H1 (cell line): ENCODE measurements around the gene OR2H1. TPM values are rescaled to one million over a fixed set of nuclear protein-coding genes. Genes with fewer than 3 reads are reported as not detected.

Source experiments
- CTCF ChIA-PET: fragments of 300-600 bp; sonication (Branson Sonifier 250); formaldehyde crosslinking; loops from one replicate; lab custom pipeline; 2021; ENCODE audit not compliant: partially characterized antibody; lab: Charles Lee
- POLR2A ChIA-PET: fragments of 300-600 bp; sonication (Branson Sonifier 250); formaldehyde crosslinking; loops from one replicate; lab custom pipeline; 2021; ENCODE audit warnings: inconsistent platforms; ENCODE audit not compliant: partially characterized antibody; lab: Charles Lee
- DNase-seq, 2 experiments: peaks; one replicate each; pipeline versions ENCODE4 v3.0.0 to v3.0.0-alpha.2; 2010 to 2022; ENCODE audit warnings: low spot score in 2 of 2, low read depth in 1 of 2, mixed read lengths in 1 of 2
- FAIRE-seq: peaks from 2 replicates; lab custom pipeline; 2011; peaks lifted over from hg19 to GRCh38; lab: Jason Lieb, UNC
- H2AFZ ChIP-seq: 2 replicates; pipeline ENCODE4 v1.8.1; 2012; ENCODE audit warnings: low read length, inconsistent platforms
- H2AK5ac ChIP-seq: 2 replicates; pipeline ENCODE4 v1.6.1; 2013; ENCODE audit warnings: low read depth, low read length
- H2BK120ac ChIP-seq: replicated peaks from 2 replicates; pipeline ENCODE3; 2013; ENCODE audit warnings: low read depth, low read length, inconsistent platforms
- H2BK12ac ChIP-seq: 2 replicates; pipeline ENCODE4 v1.6.1; 2013; ENCODE audit warnings: low read depth, low read length
- H2BK15ac ChIP-seq: 2 replicates; pipeline ENCODE4 v1.6.1; 2013; ENCODE audit warnings: low read length
- H2BK20ac ChIP-seq: 2 replicates; pipeline ENCODE4 v1.6.1; 2013; ENCODE audit warnings: low read length
- H2BK5ac ChIP-seq: 2 replicates; pipeline ENCODE4 v1.6.1; 2013; ENCODE audit warnings: low read depth, low read length
- H3K14ac ChIP-seq: 2 replicates; pipeline ENCODE4 v1.6.1; 2013; ENCODE audit warnings: inconsistent platforms; ENCODE audit not compliant: insufficient read length
- H3K18ac ChIP-seq: 2 replicates; pipeline ENCODE4 v1.6.1; 2013; ENCODE audit warnings: low read length; ENCODE audit errors: extremely low read depth
- H3K23ac ChIP-seq: 2 replicates; pipeline ENCODE4 v1.6.1; 2013; ENCODE audit warnings: inconsistent platforms; ENCODE audit not compliant: insufficient read length
- H3K23me2 ChIP-seq: 2 replicates; pipeline ENCODE4 v1.6.1; 2013; ENCODE audit warnings: low read depth, low read length
- H3K27ac ChIP-seq: 2 replicates; pipeline ENCODE4 v1.6.1; 2011; ENCODE audit warnings: low read depth, low read length, inconsistent platforms
- H3K27me3 ChIP-seq, 4 experiments: replicated peaks in 1 of 4; 1 replicate in 1 of 4; 2 replicates in 3 of 4; pipeline versions ENCODE4 v1.6.1 to v1.8.1; 2011 to 2013; ENCODE audit warnings: low read length in 3 of 4, mild to moderate bottlenecking in 3 of 4, inconsistent platforms in 2 of 4, mixed read lengths in 2 of 4, moderate library complexity in 1 of 4; ENCODE audit not compliant: control insufficient read depth in 3 of 4, insufficient read depth in 3 of 4; ENCODE audit errors: extremely low read depth in 1 of 4
- H3K36me3 ChIP-seq, 4 experiments: 2 replicates each; pipeline versions ENCODE4 v1.6.1 to v1.8.1; 2011 to 2013; ENCODE audit warnings: mild to moderate bottlenecking in 4 of 4, low read length in 3 of 4, moderate library complexity in 2 of 4, control low read depth in 1 of 4, inconsistent platforms in 1 of 4; ENCODE audit not compliant: insufficient read depth in 4 of 4, control insufficient read depth in 2 of 4
- H3K4ac ChIP-seq: replicated peaks from 2 replicates; pipeline ENCODE3; 2013; ENCODE audit warnings: low read length, low read depth, mixed read lengths, inconsistent platforms; ENCODE audit not compliant: insufficient read length
- H3K4me1 ChIP-seq, 4 experiments: replicated peaks in 1 of 4; 1 replicate in 1 of 4; 2 replicates in 3 of 4; pipeline versions ENCODE4 v1.6.1 to v1.8.1; 2011 to 2013; ENCODE audit warnings: low read length in 3 of 4, inconsistent platforms in 2 of 4, mixed read lengths in 1 of 4; ENCODE audit not compliant: insufficient read depth in 4 of 4, control insufficient read depth in 3 of 4
- H3K4me2 ChIP-seq, 2 experiments: 2 replicates each; pipeline versions ENCODE4 v1.6.1 to v1.8.1; 2011 to 2013; ENCODE audit warnings: low read depth in 2 of 2, low read length in 2 of 2, control low read depth in 1 of 2, inconsistent platforms in 1 of 2, mild to moderate bottlenecking in 1 of 2; ENCODE audit not compliant: insufficient read depth in 1 of 2
- H3K4me3 ChIP-seq, 4 experiments: fragments of 200-600, 300-600 bp in 1 of 4; sonication (generic), shearing (Covaris generic), sonication (Bioruptor Twin) in 1 of 4; 2 replicates each; pipeline versions ENCODE4 v1.5.1 to v1.8.1; 2011 to 2016; ENCODE audit warnings: low read length in 4 of 4, low read depth in 3 of 4, control low read depth in 2 of 4, inconsistent platforms in 2 of 4, mild to moderate bottlenecking in 2 of 4, mixed read lengths in 1 of 4, moderate library complexity in 1 of 4; ENCODE audit not compliant: insufficient read depth in 2 of 4; ENCODE audit errors: extremely low read depth in 1 of 4
- H3K56ac ChIP-seq: replicated peaks from 2 replicates; pipeline ENCODE3; 2013; ENCODE audit warnings: low read depth, mild to moderate bottlenecking, mixed read lengths, low read length, inconsistent platforms; ENCODE audit not compliant: insufficient read length
- H3K79me1 ChIP-seq: 2 replicates; pipeline ENCODE4 v1.6.1; 2013; ENCODE audit warnings: low read depth, low read length, control low read depth
- H3K79me2 ChIP-seq, 2 experiments: 2 replicates each; pipeline versions ENCODE4 v1.6.1 to v1.8.1; 2012 to 2013; ENCODE audit warnings: low read length in 2 of 2, mild to moderate bottlenecking in 2 of 2, inconsistent platforms in 1 of 2; ENCODE audit not compliant: insufficient read depth in 2 of 2, control insufficient read depth in 1 of 2
- H3K9ac ChIP-seq, 4 experiments: replicated peaks in 1 of 4; 1 replicate in 1 of 4; 2 replicates in 3 of 4; pipeline versions ENCODE4 v1.6.1 to v1.8.1; 2011 to 2013; ENCODE audit warnings: low read depth in 3 of 4, low read length in 3 of 4, control low read depth in 2 of 4, mild to moderate bottlenecking in 2 of 4, moderate library complexity in 2 of 4, inconsistent platforms in 1 of 4; ENCODE audit errors: extremely low read depth in 1 of 4
- H3K9me3 ChIP-seq, 2 experiments: 2 replicates each; pipeline versions ENCODE4 v1.6.1 to v1.8.1; 2012 to 2013; ENCODE audit warnings: mild to moderate bottlenecking in 2 of 2, moderate library complexity in 2 of 2, control low read depth in 1 of 2, inconsistent platforms in 1 of 2, low read depth in 1 of 2, low read length in 1 of 2, mixed read lengths in 1 of 2; ENCODE audit not compliant: insufficient read depth in 2 of 2
- H4K20me1 ChIP-seq, 2 experiments: replicated peaks in 1 of 2; 2 replicates each; pipeline versions ENCODE3 to v1.8.1; 2011 to 2013; ENCODE audit warnings: inconsistent platforms in 2 of 2, low read length in 2 of 2, mild to moderate bottlenecking in 1 of 2; ENCODE audit not compliant: insufficient read depth in 2 of 2, control insufficient read depth in 1 of 2
- H4K5ac ChIP-seq: 2 replicates; pipeline ENCODE4 v1.6.1; 2013; ENCODE audit warnings: low read length, low read depth, mixed read lengths, inconsistent platforms; ENCODE audit not compliant: insufficient read length
- H4K8ac ChIP-seq: 2 replicates; pipeline ENCODE4 v1.8.0; 2013; ENCODE audit warnings: mild to moderate bottlenecking, moderate library complexity, low read length, inconsistent platforms; ENCODE audit not compliant: insufficient read depth; ENCODE audit errors: extremely low read depth
- H4K91ac ChIP-seq: replicated peaks from 2 replicates; pipeline ENCODE3; 2013; ENCODE audit warnings: low read length, mixed read lengths, inconsistent platforms; ENCODE audit not compliant: insufficient read length
- NANOG ChIP-seq: IDR thresholded peaks from 2 replicates; pipeline ENCODE4 v1.6.1; 2011; ENCODE audit warnings: low read length, low read depth, mild to moderate bottlenecking, inconsistent platforms; ENCODE audit not compliant: insufficient read depth, poor library complexity, severe bottlenecking
- RAD21 ChIP-seq, 2 experiments: IDR thresholded peaks in 1 of 2; conservative IDR thresholded peaks in 1 of 2; 2 replicates each; pipeline ENCODE4 v1.6.1; 2011; ENCODE audit warnings: low read depth in 2 of 2, low read length in 2 of 2, improper control_type of control experiment in 1 of 2, inconsistent platforms in 1 of 2, mild to moderate bottlenecking in 1 of 2, moderate library complexity in 1 of 2
- WGBS, 2 experiments: shearing (Covaris generic) in 1 of 2; methylation state at CpG; one replicate each; pipeline versions ENCODE4 v1.1.6 to v1.1.7; 2013 to 2015; ENCODE audit warnings: low lambda C conversion rate in 2 of 2, mixed read lengths in 2 of 2, inconsistent platforms in 1 of 2, low coverage in 1 of 2, missing lambda C conversion rate in 1 of 2; ENCODE audit not compliant: insufficient replicate concordance in 2 of 2, insufficient coverage in 1 of 2, insufficient read length in 1 of 2; ENCODE audit errors: extremely low coverage in 1 of 2, missing lambda C conversion rate in 1 of 2; 5-methylcytosine and 5-hydroxymethylcytosine counted together
- polyA plus RNA-seq, 7 experiments: library from polyadenylated mRNA; depleted of rRNA in 3 of 7; stranded (reverse) in 5 of 7; unstranded in 2 of 7; fragments of >200 nt in 5 of 7; fragments of 200-250 nt in 2 of 7; gene quantifications; 1 replicate in 5 of 7; 2 replicates in 1 of 7; 4 replicates in 1 of 7; pipeline versions ENCODE4 v1.2.1 to v1.2.3, GENCODE V29; 2011 to 2013; ENCODE audit warnings: missing spikeins in 2 of 7, mixed read lengths in 2 of 7
- total RNA-seq: library from RNA; stranded (reverse); fragmentation: NEBNext Ultra II Directional; extraction: Animal tissue kit (Norgen Biotek cat#: 25700); gene quantifications from 2 replicates; pipeline ENCODE4 v1.2.1, GENCODE V29; 2021

The OR2H1 gene
- total and polyA plus RNA-seq, 2 of the 8 experiments (the other 6 are each of a cell fraction or from before 2014, with no cell fraction given): not detected

GRCh38 chr6:29499704-29500103 lies 42.7 kb downstream of the OR2H1 start:
- Histone ChIP-seq H3K36me3 (no peaks in the 10 kb centered on the region), H3K23ac (no peak overlapping the region), H2BK20ac (no peak overlapping the region), H3K9ac (no peak overlapping the region), H2AFZ (no peak overlapping the region), H4K8ac (no peak overlapping the region), H3K79me2 (no peaks in the 10 kb centered on the region), H3K27me3 (no peaks in the 10 kb centered on the region), H2BK12ac (no peak overlapping the region), H3K79me1 (no peaks in the 10 kb centered on the region), H4K91ac (no peak overlapping the region), H2BK15ac (no peak overlapping the region), H3K56ac (no peak overlapping the region), H4K5ac (no peak overlapping the region), H3K4me2 (no peak overlapping the region), H2BK5ac (no peak overlapping the region), H3K18ac (no peak overlapping the region), H3K4me3 (no peak overlapping the region), H4K20me1 (no peaks in the 10 kb centered on the region), H3K23me2 (no peaks in the 10 kb centered on the region), H3K4me1 (no peaks in the 10 kb centered on the region; a peak in 1 of 7 replicates), H2BK120ac (no peak overlapping the region), H3K14ac (no peak overlapping the region), H2AK5ac (no peak overlapping the region), H3K27ac (no peak overlapping the region), H3K9me3 (no peaks in the 10 kb centered on the region), H3K4ac (no peak overlapping the region)
- DNase-seq: peak in 1 of 2 experiments; percentile 11
- POLR2A ChIA-PET: interaction anchor here (1.2 kb wide), 1 partner anchor 92 kb away, joined by 3 read pairs; no protein-coding TSS in a partner anchor
- WGBS, 2 experiments: 95% methylated on average over 5 of the region's 5 CpGs; no CpG with 5 or more reads in 1 of the 2 experiments
- TF ChIP-seq NANOG: no peak
- no peak for TF ChIP-seq RAD21 (IDR thresholded peaks at IDR 0.05 in 1 of 2, conservative IDR thresholded peaks at IDR 0.05 in 1 of 2; ENCODE audit: low read depth in 2 of 2, low read length in 2 of 2)
- CTCF ChIA-PET: interaction anchor here (1.1 to 1.4 kb wide), 3 partner anchors 18 to 104 kb away, joined by 3 read pairs; no protein-coding TSS in a partner anchor
- no peak for FAIRE-seq
